ENCODE data around the gene NUP62CL. TPM values are rescaled to one million over a fixed set of nuclear protein-coding genes. Genes with fewer than 3 reads are reported as not detected.

Gene NUP62CL
- total and polyA plus RNA-seq, 2 donors from 2014 or later, result 9.2 to 9.8 TPM

GRCh38 chrX:107119283-107119682 is 87.0 kb downstream of the NUP62CL start:
- H3K36me3 ChIP-seq (ENCODE audit: control insufficient read depth in 2 of 3, insufficient read depth in 3 of 3, low read length in 3 of 3), result peaks cover 3 to 16% (median 5%) of the 10 kb centered on the region in 3 donors
- H3K9ac ChIP-seq (ENCODE audit: low read length in 3 of 3), result peak overlapping the region in 1 of 3 donors; percentile 29
- intact Hi-C loops (cut with DNase I), result no loop called here
- H3K9me3 ChIP-seq (ENCODE audit: control insufficient read depth in 2 of 3, insufficient read depth in 1 of 3, low read length in 3 of 3), result no peaks in the 10 kb centered on the region
- no peak for FAIRE-seq
- peaks cover 0 to 4% (median 0%) of the 10 kb centered on the region in 3 donors for H3K4me1 ChIP-seq (ENCODE audit: control insufficient read depth in 2 of 3, insufficient read depth in 2 of 3, low read depth in 1 of 3, low read length in 3 of 3)
- no peak for DNase-seq
- no peak for TF ChIP-seq CTCF (IDR thresholded peaks at IDR 0.05; ENCODE audit: borderline replicate concordance, extremely low read depth, insufficient read depth)
- no peaks in the 10 kb centered on the region for H3K27me3 ChIP-seq (ENCODE audit: control insufficient read depth, insufficient read depth, low read length)
- H3K4me3 ChIP-seq (ENCODE audit: low read length in 3 of 3), result peak overlapping the region in 2 of 3 donors; percentile 75 to 89
- H3K27ac ChIP-seq (ENCODE audit: low read depth in 2 of 2, low read length in 2 of 2), result no peak overlapping the region

GRCh38 chrX:107118322-107119147 is 87.7 kb downstream of the NUP62CL start, which contains the start of gene RBM41:
RBM41 (minus strand) TSS chrX:107118822; CDS start chrX:107118773, 49 bp downstream.
- FAIRE-seq (peak; percentile 94), DNase-seq (peak; percentile 76 to 94 (median 85))
- H3K9me3 ChIP-seq (ENCODE audit: control insufficient read depth in 2 of 3, insufficient read depth in 1 of 3, low read length in 3 of 3), result no peaks in the 10 kb centered on the region
- intact Hi-C loops (cut with DNase I), result no loop called here
- H3K4me3 ChIP-seq (ENCODE audit: low read length in 3 of 3), result peak within 1 kb of the TSS; percentile 75 to 89 (median 79)
- H3K9ac ChIP-seq (ENCODE audit: low read length in 3 of 3), result peak within 1 kb of the TSS; percentile 60 to 65 (median 60)
- no peaks in the 10 kb centered on the region for H3K27me3 ChIP-seq (ENCODE audit: control insufficient read depth, insufficient read depth, low read length)
- peak within 1 kb of the TSS; percentile 32 to 77 for H3K27ac ChIP-seq (ENCODE audit: low read depth in 2 of 2, low read length in 2 of 2)
- TF ChIP-seq CTCF (IDR thresholded peaks at IDR 0.05; ENCODE audit: borderline replicate concordance, extremely low read depth, insufficient read depth), result no peak
- peaks cover 3 to 19% (median 6%) of the 10 kb centered on the region in 3 donors for H3K36me3 ChIP-seq (ENCODE audit: control insufficient read depth in 2 of 3, insufficient read depth in 3 of 3, low read length in 3 of 3)
- peaks cover 0 to 4% (median 0%) of the 10 kb centered on the region in 3 donors for H3K4me1 ChIP-seq (ENCODE audit: control insufficient read depth in 2 of 3, insufficient read depth in 2 of 3, low read depth in 1 of 3, low read length in 3 of 3)

DNA sequence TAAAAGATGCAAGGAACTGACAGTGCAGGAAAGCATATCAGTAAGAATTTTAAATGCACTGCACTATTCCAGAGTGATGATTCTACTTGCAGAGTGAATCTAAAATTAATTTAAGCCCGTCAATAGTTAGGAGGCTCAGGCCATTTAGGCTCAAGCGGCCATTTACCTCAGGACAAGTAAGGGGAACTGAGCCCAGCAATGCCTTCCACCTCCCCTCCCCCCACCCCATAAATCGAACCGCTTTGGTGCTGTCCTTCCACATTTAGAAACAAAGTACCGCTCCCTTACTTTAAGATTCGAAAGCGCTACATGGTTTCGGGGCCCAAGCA is 88.3 kb downstream of the NUP62CL start:
- H3K4me1 ChIP-seq (ENCODE audit: control insufficient read depth in 2 of 3, insufficient read depth in 2 of 3, low read depth in 1 of 3, low read length in 3 of 3), result peaks cover 0 to 4% (median 0%) of the 10 kb centered on the region in 3 donors
- intact Hi-C loops (cut with DNase I), result no loop called here
- FAIRE-seq (no peak), DNase-seq (peak in 1 of 5 donors; percentile 32)
- H3K9ac ChIP-seq (ENCODE audit: low read length in 3 of 3), result peak overlapping the region; percentile 60 to 65 (median 60)
- TF ChIP-seq CTCF (IDR thresholded peaks at IDR 0.05; ENCODE audit: borderline replicate concordance, extremely low read depth, insufficient read depth), result no peak
- peak overlapping the region; percentile 50 to 89 (median 75) for H3K4me3 ChIP-seq (ENCODE audit: low read length in 3 of 3)
- H3K27ac ChIP-seq (ENCODE audit: low read depth in 2 of 2, low read length in 2 of 2), result peak overlapping the region in 1 of 2 donors; percentile 32
- H3K9me3 ChIP-seq (ENCODE audit: control insufficient read depth in 2 of 3, insufficient read depth in 1 of 3, low read length in 3 of 3), result no peaks in the 10 kb centered on the region
- H3K36me3 ChIP-seq (ENCODE audit: control insufficient read depth in 2 of 3, insufficient read depth in 3 of 3, low read length in 3 of 3), result peaks cover 3 to 19% (median 6%) of the 10 kb centered on the region in 3 donors
- H3K27me3 ChIP-seq (ENCODE audit: control insufficient read depth, insufficient read depth, low read length), result no peaks in the 10 kb centered on the region
